NK-92 (cell line): Measurements from ENCODE around the gene SMARCA4.
"Not testable (repeated sequence)": the region's sequence is repeated elsewhere in the genome, so short reads cannot be mapped to it uniquely, and the experiment has no call there.

ENCODE experiments used
- DNase-seq: peaks from one replicate; lab custom pipeline; 2025; ENCODE audit not compliant: unreplicated experiment; lab: John Stamatoyannopoulos, UW

Gene SMARCA4

DNA sequence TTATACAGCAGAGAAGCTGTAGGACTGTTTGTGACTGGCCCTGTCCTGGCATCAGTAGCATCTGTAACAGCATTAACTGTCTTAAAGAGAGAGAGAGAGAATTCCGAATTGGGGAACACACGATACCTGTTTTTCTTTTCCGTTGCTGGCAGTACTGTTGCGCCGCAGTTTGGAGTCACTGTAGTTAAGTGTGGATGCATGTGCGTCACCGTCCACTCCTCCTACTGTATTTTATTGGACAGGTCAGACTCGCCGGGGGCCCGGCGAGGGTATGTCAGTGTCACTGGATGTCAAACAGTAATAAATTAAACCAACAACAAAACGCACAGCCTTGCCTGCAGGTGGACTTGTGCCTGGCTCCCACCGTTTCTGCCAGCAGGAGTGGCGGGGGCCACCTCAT is 101.1 kb downstream of the SMARCA4 start:
- no peak for DNase-seq

GRCh38 chr19:11063434-11063833 is 102.6 kb downstream of the SMARCA4 start:
- no peak for DNase-seq

GRCh38 chr19:11064831-11065303 is 104.0 kb downstream of the SMARCA4 start:
- DNase-seq: no peak

DNA sequence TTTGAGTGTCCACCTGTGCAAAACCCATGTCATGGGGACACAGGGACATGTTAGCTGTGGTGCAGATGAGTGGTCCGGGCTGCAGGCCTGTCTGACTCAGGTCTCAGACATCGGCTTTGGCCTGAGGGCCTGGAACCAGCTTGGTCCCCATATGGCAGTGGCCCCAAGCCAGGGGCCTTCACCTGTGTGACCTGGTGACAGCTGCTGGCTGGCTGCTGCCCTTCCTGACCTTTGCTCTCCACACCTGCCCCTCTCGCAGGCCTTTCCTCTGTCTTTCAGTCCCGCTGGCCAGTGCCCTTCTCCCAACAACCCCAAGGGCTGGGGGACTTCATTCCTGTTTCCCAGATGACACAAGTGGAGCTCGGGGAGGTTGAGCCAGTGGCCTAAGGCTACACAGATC is 105.5 kb downstream of the SMARCA4 start:
- DNase-seq: no peak

DNA sequence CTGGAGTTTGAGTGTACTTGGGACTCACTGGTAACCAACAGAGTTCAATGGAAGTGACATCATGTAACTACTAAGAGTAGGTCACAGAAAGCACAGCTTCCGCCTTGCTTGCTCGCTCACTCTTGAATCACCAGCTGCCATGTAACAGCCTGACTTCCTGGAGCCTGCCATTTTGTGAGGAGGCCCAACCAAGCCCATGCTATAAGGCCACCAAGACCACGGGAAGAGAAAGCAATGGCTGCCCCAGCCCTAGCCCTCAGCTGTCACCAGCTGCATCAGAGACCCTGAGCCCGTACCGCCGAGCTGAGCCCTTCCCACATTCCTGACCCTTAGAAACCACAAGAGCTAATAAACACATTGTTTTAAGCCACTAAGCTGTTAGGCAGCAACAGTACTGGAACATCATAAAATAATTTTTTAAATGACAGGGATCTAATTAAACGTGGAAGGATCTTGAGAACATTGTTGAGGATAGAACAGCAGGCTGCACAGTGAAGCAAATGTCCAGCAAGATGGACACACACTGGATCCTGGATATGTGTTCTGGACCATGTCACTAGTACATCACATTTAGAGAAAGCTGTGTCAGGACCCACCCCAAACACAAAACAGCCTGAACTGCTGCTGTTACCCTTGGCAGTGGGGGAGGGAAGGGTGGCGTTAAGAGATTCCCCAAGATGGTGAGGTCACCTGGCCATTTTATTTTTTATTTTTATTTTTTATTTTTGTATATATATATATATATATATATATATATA is 106.7 kb downstream of the SMARCA4 start:
- DNase-seq: no peak

DNA sequence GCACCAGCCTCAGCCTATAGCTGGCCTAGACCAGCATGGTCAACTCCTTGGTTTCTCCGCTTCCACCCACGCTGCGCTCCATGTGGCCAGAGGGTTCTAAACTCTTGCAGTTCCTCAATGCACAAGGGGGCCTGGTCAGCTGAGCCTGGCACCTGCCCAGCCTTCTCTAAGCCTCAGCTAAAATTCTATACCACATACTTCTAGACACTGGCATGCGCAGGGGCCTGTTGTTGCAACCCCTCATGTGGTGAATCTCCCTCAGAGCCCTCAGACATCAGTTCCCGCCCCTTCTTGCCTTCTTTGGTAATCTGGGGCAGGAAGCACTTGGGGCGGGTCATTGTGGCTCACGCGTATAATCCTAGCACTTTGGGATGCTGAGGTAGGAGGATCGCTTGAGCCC is 108.7 kb downstream of the SMARCA4 start:
- DNase-seq: no peak

GRCh38 chr19:11070123-11070522 is 109.3 kb downstream of the SMARCA4 start:
- no peak for DNase-seq

DNA sequence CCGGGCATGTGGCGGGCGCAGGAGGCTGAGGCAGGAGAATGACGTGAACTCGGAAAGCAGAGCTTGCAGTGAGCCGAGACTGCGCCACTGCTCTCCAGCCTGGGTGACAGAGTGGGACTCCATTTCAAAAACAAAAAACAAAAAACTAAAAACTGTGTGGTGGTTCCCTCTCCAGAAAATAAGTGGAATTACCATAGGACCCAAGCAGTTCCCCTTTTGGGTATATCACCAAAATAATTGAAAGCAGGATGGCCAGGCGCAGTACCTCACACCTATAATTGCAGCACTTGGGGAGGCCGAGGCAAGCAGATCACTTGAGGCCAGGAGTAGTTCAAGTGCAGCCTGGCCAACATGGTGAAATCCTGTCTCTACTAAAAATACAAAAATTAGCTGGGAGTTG is 112.7 kb downstream of the SMARCA4 start:
- no peak for DNase-seq

GRCh38 chr19:11076792-11077191 is 116.0 kb downstream of the SMARCA4 start:
- not testable (repeated sequence) for DNase-seq

DNA sequence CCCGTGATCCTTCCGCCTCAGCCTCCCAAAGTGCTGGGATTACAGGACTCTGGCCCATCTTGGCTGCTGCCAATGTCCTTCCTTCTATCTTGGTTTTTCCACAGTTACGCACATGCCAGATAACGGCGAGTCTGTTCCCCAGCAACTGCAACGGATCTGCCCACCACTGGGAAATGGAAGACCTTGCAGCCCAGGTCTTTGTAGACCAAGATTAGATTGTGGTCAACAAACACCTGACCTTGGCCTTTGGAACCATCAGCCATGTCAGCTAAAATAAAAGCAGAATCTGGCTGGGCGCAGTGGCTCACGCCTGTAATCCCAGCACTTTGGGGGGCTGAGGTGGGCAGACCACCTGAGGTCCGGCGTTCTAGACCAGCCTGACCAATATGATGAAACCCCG is 118.1 kb downstream of the SMARCA4 start:
- no peak for DNase-seq

DNA sequence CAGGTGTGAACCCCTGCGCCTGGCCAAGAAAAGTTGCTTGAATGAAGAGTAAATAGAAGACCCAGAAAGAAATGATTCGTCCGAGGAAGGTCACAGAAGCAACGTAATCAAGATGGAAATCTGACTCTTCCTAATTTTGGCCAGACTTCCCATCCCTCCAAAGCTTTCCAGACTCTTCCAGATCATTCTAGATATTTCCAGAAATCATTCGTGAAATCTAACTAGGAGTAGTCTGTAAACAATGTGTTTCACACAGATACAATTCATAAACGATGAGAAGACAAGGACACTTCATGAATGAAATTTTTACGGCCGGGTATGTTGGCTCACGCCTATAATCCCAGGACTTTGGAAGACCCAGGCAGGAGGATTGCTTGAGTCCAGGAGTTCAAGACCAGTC is 119.2 kb downstream of the SMARCA4 start:
- no peak for DNase-seq

DNA sequence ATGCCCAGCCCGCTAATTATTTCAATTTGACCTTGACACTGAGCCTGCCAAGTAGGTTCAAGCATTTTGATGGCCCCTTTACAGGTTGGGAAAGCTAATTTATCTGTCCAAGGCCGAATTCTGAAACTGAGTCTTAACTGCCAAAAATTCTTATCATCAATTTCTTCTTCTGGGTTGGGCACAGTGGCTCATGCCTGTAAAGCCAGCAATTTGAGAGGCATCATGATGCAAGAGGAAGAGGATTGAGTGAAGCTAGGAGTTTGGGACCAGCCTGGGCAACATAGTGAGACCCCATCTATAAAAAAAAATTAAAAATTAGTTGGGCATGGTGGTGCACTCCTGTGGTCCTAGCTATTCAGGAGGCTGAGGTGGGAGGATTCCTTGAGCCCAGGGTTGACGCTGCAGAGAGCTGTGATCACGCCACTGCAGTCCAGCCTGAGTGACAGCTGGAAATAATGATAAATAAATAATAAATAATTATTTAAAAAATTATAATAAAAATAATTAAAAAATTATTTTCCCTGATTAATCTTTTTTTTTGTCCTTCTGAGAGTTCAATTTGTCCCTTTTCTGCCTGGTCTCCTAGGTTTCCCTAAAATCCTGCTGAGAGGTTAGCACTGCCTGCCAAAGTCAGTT is 127.2 kb downstream of the SMARCA4 start:
- DNase-seq: no peak

DNA sequence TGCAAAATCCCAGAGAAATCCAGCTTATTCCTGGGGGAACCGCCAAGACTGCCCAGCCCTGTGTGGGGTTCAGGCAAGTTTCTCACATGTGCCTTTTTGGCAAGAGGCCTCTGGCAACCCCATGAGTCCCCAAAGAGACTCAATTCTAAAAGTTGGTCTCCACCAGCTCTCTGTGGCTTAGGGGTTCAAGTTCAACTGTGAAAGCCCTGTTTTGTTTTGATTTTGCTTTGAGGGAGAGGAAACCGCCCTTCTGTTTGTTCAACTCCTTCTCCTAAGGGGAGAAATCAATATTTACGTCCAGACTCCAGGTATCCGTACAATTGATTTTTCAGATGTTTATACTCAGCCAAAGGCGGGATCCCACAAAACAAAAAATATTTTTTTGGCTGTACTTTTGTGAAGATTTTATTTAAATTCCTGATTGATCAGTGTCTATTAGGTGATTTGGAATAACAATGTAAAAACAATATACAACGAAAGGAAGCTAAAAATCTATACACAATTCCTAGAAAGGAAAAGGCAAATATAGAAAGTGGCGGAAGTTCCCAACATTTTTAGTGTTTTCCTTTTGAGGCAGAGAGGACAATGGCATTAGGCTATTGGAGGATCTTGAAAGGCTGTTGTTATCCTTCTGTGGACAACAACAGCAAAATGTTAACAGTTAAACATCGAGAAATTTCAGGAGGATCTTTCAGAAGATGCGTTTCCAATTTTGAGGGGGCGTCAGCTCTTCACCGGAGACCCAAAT is 127.8 kb downstream of the SMARCA4 start:
- no peak for DNase-seq

- no peak for DNase-seq
Observed at GRCh38 chr19:11089254-11090013, 128.6 kb downstream of the SMARCA4 start, which contains the start of gene LDLR. Gene LDLR (plus strand): TSS chr19:11089463. CDS start chr19:11089549, 86 bp downstream.

DNA sequence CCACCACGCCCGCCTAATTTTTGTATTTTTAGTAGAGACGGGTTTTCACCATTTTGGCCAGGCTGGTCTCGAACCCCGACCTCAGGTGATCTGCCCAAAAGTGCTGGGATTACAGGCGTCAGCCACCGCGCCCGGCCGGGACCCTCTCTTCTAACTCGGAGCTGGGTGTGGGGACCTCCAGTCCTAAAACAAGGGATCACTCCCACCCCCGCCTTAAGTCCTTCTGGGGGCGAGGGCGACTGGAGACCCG is 129.1 kb downstream of the SMARCA4 start:
- DNase-seq: not testable (repeated sequence)

DNA sequence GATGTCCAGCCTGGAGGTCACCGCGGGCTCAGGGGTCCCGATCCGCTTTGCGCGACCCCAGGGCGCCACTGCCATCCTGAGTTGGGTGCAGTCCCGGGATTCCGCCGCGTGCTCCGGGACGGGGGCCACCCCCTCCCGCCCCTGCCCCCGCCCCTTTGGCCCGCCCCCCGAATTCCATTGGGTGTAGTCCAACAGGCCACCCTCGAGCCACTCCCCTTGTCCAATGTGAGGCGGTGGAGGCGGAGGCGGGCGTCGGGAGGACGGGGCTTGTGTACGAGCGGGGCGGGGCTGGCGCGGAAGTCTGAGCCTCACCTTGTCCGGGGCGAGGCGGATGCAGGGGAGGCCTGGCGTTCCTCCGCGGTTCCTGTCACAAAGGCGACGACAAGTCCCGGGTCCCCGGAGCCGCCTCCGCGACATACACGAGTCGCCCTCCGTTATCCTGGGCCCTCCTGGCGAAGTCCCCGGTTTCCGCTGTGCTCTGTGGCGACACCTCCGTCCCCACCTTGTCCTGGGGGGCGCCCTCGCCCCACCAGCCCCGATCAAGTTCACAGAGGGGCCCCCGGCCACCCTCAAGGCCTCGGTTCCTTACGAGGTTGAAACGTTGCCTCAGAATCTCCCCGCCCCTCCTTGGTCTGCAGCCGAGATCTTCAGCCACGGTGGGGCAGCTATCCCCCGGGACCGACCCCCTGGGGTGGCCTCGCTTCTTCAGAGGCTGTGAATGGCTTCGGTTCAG is 129.6 kb downstream of the SMARCA4 start:
- peak; percentile 94 for DNase-seq

DNA sequence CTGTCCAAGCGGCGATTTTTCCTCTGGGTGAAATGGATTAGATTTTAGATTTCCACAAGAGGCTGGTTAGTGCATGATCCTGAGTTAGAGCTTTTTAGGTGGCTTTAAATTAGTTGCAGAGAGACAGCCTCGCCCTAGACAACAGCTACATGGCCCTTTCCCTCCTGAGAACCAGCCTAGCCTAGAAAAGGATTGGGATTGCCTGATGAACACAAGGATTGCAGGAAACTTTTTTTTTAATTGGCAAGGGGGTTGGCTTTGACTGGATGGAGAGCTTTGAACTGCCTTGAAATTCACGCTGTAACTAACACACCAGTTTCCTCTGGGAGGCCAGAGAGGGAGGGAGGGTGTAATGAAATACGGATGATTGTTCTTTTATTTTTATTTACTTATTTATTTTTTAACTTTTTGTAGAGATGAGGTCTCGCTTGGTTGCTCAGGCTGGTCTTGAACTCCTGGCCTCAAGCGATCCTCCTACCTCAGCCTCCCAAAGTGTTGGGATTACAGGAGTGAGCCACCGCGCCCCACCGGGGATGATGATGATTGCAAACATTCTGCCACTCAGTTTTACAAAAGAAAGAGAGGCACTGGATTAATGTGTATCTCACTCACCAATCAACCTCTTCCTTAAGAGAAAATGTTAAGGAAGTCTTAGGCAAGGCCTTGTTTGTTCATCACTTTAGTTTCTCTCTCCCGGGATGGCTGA is 130.3 kb downstream of the SMARCA4 start:
- DNase-seq: no peak

GRCh38 chr19:11091703-11092153 is 130.9 kb downstream of the SMARCA4 start:
- DNase-seq: no peak

GRCh38 chr19:11092181-11092538 is 131.3 kb downstream of the SMARCA4 start:
- DNase-seq: no peak

DNA sequence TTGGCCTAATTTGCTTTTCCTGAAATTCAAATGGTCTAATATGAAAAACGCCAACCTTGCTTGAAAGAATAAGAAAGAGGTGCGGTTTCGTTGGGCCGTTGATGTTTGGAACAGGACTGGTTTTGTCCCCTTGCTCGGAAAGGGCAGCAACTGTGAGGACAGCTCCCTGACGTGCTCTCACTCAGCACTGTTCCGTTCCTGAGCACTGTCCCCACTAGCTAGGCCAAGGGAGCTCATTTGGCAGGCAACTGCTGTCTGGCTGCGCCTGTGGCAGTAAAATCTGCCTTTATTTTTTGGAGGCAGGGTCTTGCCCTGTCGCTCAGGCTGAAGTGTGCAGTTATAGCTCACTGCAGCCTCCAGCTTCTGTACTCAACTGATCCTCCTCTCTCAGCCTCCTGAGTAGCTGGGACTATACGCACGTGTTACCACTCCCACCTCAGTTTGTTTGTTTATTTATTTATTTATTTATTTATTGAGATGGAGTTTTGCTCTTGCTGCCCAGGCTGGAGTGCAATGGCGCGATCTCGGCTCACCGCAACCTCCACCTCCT is 132.9 kb downstream of the SMARCA4 start:
- DNase-seq: no peak
